GM19099 (cell line): ENCODE data around the gene CYP2C19.

Source experiments
- POLR2A ChIP-seq: IDR thresholded peaks from 3 replicates; pipeline ENCODE4 v1.6.1; 2011; ENCODE audit warnings: low read depth; ENCODE audit not compliant: insufficient read length; ENCODE audit errors: extremely low read depth

CYP2C19 gene

GRCh38 chr10:94853065-94853464 lies 90.6 kb downstream of the CYP2C19 start:
- TF ChIP-seq POLR2A: no peak

- no peak for TF ChIP-seq POLR2A
These were observed 95.5 kb downstream of the CYP2C19 start for GRCh38 chr10:94858005-94858404.

GRCh38 chr10:94859086-94859485 lies 96.6 kb downstream of the CYP2C19 start:
- no peak for TF ChIP-seq POLR2A

DNA sequence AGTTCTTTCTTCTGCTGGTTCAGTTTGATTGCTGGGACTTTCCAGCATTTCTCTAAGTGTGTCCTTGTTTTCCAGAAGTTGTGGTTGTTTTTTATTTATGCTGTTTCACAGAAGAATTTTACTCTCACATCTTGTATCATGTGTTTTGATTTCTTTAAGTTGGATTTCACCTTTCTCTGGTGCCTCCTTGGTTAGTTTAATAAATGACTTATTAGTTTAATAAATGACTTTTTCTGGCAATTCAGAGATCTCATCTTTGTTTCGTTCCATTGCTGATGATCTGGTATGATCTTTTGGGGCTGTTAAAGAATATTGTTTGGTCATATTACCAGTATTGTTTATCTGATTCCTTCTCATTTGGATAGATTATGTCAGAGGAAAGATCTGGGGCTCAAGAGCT lies 116.2 kb downstream of the CYP2C19 start:
- no peak for TF ChIP-seq POLR2A

DNA sequence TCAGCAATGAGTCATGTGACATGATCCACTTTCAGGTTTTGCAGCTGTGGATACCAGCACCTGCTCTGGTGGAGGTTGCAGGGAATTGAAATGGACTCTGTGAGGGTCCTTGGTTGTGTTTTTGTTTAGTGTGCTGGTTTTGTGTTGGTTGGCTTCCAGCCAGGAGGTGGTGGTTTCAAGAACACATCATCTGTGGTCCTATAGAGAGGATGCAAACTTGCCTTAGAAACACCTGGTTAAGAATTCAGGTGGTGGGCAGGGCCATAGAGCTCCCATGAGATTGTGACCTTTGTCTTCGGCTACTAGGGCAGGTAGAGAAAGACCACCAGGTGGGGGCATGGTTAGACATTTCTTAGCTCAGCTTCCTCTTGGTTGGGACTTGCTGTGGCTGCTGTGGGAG lies 116.7 kb downstream of the CYP2C19 start:
- TF ChIP-seq POLR2A: no peak

DNA sequence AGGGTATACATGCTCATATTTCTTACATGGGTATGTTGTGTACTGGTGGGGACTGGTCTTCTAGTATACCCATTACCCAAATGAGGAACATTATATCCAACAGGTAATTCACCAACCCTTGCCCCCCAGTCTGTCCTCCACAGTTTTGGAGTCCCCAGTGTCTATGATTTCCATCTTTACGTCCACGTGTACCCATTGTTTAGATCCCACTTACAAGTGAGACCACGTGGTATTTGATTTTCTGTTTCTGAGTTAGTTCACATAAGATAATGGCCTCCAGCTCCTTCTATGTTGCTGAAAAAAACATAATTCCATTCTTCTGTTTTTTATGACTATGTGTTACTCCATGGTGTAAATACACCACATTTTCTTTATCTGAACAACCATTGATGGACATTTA lies 126.6 kb downstream of the CYP2C19 start:
- no peak for TF ChIP-seq POLR2A

GRCh38 chr10:94890264-94891022 lies 128.0 kb downstream of the CYP2C19 start:
- TF ChIP-seq POLR2A: no peak

GRCh38 chr10:94902080-94902479 lies 139.6 kb downstream of the CYP2C19 start:
- no peak for TF ChIP-seq POLR2A

DNA sequence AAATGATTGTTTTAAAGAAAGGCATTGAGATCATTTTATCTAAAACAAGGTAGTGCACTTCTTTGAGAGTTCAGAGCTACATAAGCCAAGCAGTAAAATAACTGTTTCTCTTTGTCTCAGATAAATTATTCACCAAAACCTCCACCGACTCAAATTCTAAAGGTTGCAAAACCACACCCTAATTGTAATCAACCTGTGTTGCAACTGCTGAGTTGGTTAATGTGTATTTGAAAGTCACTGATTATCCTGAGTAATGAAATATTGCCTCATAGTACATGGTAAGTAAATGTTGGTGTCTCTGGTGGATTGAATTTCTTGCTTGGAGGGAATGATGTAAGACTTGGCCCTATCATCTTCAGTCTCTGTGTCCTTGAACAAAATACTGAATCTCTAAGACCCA lies 140.1 kb downstream of the CYP2C19 start:
- no peak for TF ChIP-seq POLR2A
